Measurements from ENCODE around the gene KCNT1.

- TF ChIP-seq, protein P1, sequence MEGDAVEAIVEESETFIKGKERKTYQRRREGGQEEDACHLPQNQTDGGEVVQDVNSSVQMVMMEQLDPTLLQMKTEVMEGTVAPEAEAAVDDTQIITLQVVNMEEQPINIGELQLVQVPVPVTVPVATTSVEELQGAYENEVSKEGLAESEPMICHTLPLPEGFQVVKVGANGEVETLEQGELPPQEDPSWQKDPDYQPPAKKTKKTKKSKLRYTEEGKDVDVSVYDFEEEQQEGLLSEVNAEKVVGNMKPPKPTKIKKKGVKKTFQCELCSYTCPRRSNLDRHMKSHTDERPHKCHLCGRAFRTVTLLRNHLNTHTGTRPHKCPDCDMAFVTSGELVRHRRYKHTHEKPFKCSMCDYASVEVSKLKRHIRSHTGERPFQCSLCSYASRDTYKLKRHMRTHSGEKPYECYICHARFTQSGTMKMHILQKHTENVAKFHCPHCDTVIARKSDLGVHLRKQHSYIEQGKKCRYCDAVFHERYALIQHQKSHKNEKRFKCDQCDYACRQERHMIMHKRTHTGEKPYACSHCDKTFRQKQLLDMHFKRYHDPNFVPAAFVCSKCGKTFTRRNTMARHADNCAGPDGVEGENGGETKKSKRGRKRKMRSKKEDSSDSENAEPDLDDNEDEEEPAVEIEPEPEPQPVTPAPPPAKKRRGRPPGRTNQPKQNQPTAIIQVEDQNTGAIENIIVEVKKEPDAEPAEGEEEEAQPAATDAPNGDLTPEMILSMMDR (IDR thresholded peaks at IDR 0.05; ENCODE audit: insufficient read depth, low read depth, low read length), result no peak
- no peak for TF ChIP-seq EZH2 (IDR thresholded peaks at IDR 0.05; ENCODE audit: insufficient read depth, low read length)
These were observed 123.6 kb downstream of the KCNT1 start for GRCh38 chr9:135825435-135826187.
